ENCODE data around the gene NANS.

Gene NANS

DNA sequence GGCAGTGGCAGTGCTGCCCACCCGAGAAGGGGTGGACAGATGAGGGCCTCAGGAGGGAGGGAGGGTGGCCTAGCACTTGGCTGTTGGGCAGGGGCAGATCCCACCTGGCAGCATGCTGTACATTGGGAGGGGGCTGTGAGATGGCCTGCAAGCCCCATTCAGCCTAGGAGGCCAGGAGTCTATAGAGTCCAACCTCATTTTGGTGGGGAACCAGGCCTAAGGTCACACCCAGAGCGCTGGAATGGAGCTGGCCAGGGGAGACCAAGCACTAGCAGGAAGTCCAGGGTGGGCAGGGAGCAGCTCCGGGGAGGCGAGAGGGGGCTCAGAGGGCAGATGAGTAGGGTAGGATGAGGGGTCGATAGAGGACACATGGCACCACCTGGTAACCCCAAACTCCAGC is 39.6 kb downstream of the NANS start:
- no peak overlapping the region for H3K27ac ChIP-seq
- H3K4me3 ChIP-seq, result no peak overlapping the region
- no peaks in the 10 kb centered on the region for H3K9me3 ChIP-seq (ENCODE audit: low read depth, low read length)
- H3K36me3 ChIP-seq (ENCODE audit: insufficient read depth, low read length), result no peaks in the 10 kb centered on the region
- no peak overlapping the region for H3K9ac ChIP-seq (ENCODE audit: insufficient read length)
- no peak for DNase-seq (ENCODE audit: low read depth, low spot score)
- TF ChIP-seq EZH2 (IDR thresholded peaks at IDR 0.05), result no peak
- no peak for TF ChIP-seq FOXP2 (optimal IDR thresholded peaks at IDR 0.05; ENCODE audit: control extremely low read depth, extremely low read length, insufficient read depth)

DNA sequence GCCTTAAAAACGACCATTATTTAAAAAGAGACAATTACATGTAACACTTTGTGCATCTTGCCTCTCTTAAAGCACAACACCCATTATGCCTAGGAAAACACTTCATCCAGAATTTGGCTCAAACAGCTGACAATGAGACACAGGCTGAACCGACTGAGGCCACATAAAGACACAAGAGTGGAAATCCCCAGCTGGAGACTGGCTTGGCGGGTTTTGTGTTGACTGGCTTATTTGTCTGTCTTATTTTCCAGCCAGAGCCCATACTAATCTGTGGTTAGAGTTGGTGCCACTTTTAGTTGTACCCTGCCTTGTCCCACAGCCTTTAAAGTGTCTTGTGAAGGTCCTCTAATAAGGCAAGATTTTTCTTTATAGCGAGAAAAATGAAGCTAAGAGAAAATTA is 41.3 kb downstream of the NANS start:
- H3K9ac ChIP-seq (ENCODE audit: insufficient read length), result no peak overlapping the region
- no peaks in the 10 kb centered on the region for H3K36me3 ChIP-seq (ENCODE audit: insufficient read depth, low read length)
- H3K9me3 ChIP-seq (ENCODE audit: low read depth, low read length), result no peaks in the 10 kb centered on the region
- TF ChIP-seq FOXP2 (optimal IDR thresholded peaks at IDR 0.05; ENCODE audit: control extremely low read depth, extremely low read length, insufficient read depth) (no peak), POLR2AphosphoS5 (IDR thresholded peaks at IDR 0.05; ENCODE audit: borderline replicate concordance, low read depth, low read length) (no peak), EZH2 (IDR thresholded peaks at IDR 0.05) (no peak)
- no peak for DNase-seq (ENCODE audit: low read depth, low spot score)
- no peak overlapping the region for H3K27ac ChIP-seq
- no peak overlapping the region for H3K4me3 ChIP-seq

DNA sequence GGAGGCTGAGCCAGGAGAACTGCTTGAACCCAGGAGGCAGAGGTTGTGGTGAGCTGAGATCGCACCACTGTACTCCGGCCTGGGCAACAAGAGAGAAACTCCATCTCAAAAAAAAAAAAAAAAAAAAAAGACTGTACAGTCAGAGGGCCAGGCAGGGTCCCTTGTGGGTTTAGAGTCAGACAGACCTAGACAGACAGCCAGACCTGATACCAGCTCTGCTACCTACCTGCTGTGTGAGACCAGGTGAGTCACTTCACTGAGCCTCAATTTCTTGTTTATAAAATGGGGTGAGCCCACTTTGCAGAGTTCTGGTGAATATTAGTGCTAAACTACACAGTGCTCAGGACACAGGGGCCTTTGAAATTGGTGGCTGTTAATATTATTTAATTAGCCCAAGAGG is 42.8 kb downstream of the NANS start:
- no peaks in the 10 kb centered on the region for H3K9me3 ChIP-seq (ENCODE audit: low read depth, low read length)
- H3K4me3 ChIP-seq, result no peak overlapping the region
- H3K36me3 ChIP-seq (ENCODE audit: insufficient read depth, low read length), result no peaks in the 10 kb centered on the region
- no peak for TF ChIP-seq POLR2AphosphoS5 (IDR thresholded peaks at IDR 0.05; ENCODE audit: borderline replicate concordance, low read depth, low read length)
- TF ChIP-seq FOXP2 (optimal IDR thresholded peaks at IDR 0.05; ENCODE audit: control extremely low read depth, extremely low read length, insufficient read depth), result no peak
- TF ChIP-seq EZH2 (IDR thresholded peaks at IDR 0.05), result no peak
- DNase-seq (ENCODE audit: low read depth, low spot score), result no peak
- no peak overlapping the region for H3K9ac ChIP-seq (ENCODE audit: insufficient read length)
- H3K27ac ChIP-seq, result no peak overlapping the region

DNA sequence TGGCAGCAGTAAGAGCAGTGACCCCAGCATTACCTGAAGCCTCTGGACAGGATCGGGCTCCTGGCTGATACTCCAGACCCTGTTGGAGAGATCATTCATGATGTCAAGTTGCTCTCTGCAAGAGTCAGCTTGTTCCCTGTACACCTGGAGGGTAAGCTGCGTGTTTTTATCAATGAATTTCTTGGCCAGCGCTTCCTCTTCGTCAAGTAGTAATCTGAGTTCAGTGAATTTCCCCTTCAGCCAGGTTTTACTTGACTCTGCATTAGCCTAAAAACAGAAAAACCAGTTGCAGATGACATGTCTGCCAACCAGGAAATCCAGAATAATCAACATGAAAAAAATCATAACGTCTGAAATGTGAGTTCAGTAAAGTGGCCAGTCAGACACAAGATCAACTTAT is 43.4 kb downstream of the NANS start:
- H3K27ac ChIP-seq, result no peak overlapping the region
- no peak for DNase-seq (ENCODE audit: low read depth, low spot score)
- no peak for TF ChIP-seq EZH2 (IDR thresholded peaks at IDR 0.05)
- TF ChIP-seq POLR2AphosphoS5 (IDR thresholded peaks at IDR 0.05; ENCODE audit: borderline replicate concordance, low read depth, low read length), result no peak
- TF ChIP-seq FOXP2 (optimal IDR thresholded peaks at IDR 0.05; ENCODE audit: control extremely low read depth, extremely low read length, insufficient read depth), result no peak
- no peaks in the 10 kb centered on the region for H3K36me3 ChIP-seq (ENCODE audit: insufficient read depth, low read length)
- no peak overlapping the region for H3K9ac ChIP-seq (ENCODE audit: insufficient read length)
- no peak overlapping the region for H3K4me3 ChIP-seq
- H3K9me3 ChIP-seq (ENCODE audit: low read depth, low read length), result no peaks in the 10 kb centered on the region

DNA sequence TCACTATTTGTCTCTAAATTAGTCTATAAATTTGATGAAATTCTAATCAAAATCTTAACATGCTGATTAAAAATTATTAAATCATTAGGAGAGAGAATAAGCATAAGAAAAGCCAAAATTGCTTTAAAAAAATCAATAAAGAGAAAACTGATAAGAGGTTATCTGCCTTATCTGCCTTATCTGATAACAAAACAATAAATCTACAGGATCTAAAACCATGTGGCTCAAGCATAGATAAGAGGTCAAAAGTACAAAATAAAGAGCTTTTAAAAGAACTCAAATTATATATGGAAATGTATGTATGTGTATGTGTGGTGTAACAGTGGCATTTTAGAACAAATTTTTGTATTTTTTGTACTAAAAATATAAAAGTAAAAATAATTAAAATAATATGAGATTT is 43.9 kb downstream of the NANS start:
- H3K9ac ChIP-seq (ENCODE audit: insufficient read length), result no peak overlapping the region
- DNase-seq (ENCODE audit: low read depth, low spot score), result no peak
- H3K36me3 ChIP-seq (ENCODE audit: insufficient read depth, low read length), result no peaks in the 10 kb centered on the region
- H3K27ac ChIP-seq, result no peak overlapping the region
- no peak for TF ChIP-seq EZH2 (IDR thresholded peaks at IDR 0.05)
- TF ChIP-seq POLR2AphosphoS5 (IDR thresholded peaks at IDR 0.05; ENCODE audit: borderline replicate concordance, low read depth, low read length), result no peak
- no peak for TF ChIP-seq FOXP2 (optimal IDR thresholded peaks at IDR 0.05; ENCODE audit: control extremely low read depth, extremely low read length, insufficient read depth)
- no peaks in the 10 kb centered on the region for H3K9me3 ChIP-seq (ENCODE audit: low read depth, low read length)
- H3K4me3 ChIP-seq, result no peak overlapping the region

DNA sequence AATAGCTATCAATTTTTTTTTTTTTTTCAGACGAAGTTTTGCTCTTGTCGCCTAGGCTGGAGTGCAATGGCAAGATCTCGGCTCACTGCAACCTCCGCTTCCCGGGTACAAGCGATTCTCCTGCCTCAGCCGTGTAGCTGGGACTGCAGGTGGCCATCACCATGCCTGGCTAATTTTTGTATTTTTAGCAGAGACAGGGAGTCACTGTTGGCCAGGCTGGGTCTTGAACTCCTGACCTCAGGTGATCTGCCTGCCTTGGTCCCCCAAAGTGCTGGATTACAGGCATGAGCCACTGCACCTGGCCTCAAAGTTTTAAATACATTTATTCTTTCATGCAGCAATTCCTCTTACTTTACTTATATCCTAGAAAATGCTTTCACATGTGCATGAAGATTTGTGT is 44.9 kb downstream of the NANS start:
- TF ChIP-seq FOXP2 (optimal IDR thresholded peaks at IDR 0.05; ENCODE audit: control extremely low read depth, extremely low read length, insufficient read depth), result no peak
- TF ChIP-seq EZH2 (IDR thresholded peaks at IDR 0.05), result no peak
- TF ChIP-seq POLR2AphosphoS5 (IDR thresholded peaks at IDR 0.05; ENCODE audit: borderline replicate concordance, low read depth, low read length), result no peak
- Histone ChIP-seq H3K9me3 (ENCODE audit: low read depth, low read length) (no peaks in the 10 kb centered on the region), H3K27ac (no peak overlapping the region), H3K4me3 (no peak overlapping the region), H3K9ac (ENCODE audit: insufficient read length) (no peak overlapping the region), H3K36me3 (ENCODE audit: insufficient read depth, low read length) (no peaks in the 10 kb centered on the region)
- no peak for DNase-seq (ENCODE audit: low read depth, low spot score)

DNA sequence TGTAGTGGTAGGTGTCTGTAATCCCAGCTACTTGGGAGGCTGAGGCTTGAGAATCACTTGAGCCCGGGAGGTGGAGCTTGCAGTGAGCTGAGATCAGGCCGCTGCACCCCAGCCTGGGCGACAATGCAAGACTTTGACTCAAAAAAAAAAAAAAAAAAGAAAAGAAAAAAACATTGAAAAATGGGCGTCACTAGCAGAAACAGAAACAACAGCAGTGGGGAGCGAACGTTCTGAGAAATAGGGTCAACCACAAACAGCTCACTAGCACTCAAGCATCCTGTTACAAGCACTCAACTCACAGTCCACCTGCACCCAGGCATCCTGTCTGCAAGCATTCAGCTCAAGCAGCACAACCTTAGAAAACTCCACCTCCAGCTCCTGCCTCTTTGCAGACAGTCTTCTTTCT is 45.3 kb downstream of the NANS start:
- no peak overlapping the region for H3K4me3 ChIP-seq
- H3K9ac ChIP-seq (ENCODE audit: insufficient read length), result no peak overlapping the region
- no peak for DNase-seq (ENCODE audit: low read depth, low spot score)
- H3K9me3 ChIP-seq (ENCODE audit: low read depth, low read length), result no peaks in the 10 kb centered on the region
- TF ChIP-seq EZH2 (IDR thresholded peaks at IDR 0.05), result no peak
- no peak for TF ChIP-seq FOXP2 (optimal IDR thresholded peaks at IDR 0.05; ENCODE audit: control extremely low read depth, extremely low read length, insufficient read depth)
- TF ChIP-seq POLR2AphosphoS5 (IDR thresholded peaks at IDR 0.05; ENCODE audit: borderline replicate concordance, low read depth, low read length), result no peak
- no peaks in the 10 kb centered on the region for H3K36me3 ChIP-seq (ENCODE audit: insufficient read depth, low read length)
- no peak overlapping the region for H3K27ac ChIP-seq

DNA sequence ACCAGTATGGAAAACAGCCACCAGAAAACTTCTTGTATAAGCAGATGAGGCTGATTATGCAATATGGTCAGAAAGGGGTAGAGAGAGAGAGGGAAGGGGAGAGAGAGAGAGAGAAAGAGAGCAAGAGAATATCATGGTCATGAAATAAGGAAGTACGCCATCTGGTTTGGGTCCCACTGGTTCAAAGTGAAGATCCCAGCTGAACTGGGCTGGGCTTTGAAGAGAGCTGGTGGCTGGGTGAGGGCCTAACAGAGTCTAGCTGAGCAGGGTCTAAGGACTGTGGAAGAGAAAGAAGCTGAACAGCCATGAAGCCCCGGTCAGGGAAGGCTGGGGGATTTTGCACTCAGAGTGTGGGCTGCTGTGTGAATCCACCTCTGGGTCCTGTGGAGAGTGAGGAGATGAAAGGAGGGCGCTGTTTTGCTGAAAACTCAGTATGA is 47.9 kb downstream of the NANS start:
- no peak overlapping the region for H3K4me3 ChIP-seq
- no peak overlapping the region for H3K9ac ChIP-seq (ENCODE audit: insufficient read length)
- TF ChIP-seq POLR2AphosphoS5 (IDR thresholded peaks at IDR 0.05; ENCODE audit: borderline replicate concordance, low read depth, low read length), result no peak
- TF ChIP-seq FOXP2 (optimal IDR thresholded peaks at IDR 0.05; ENCODE audit: control extremely low read depth, extremely low read length, insufficient read depth), result no peak
- TF ChIP-seq EZH2 (IDR thresholded peaks at IDR 0.05), result no peak
- H3K27ac ChIP-seq, result no peak overlapping the region
- no peaks in the 10 kb centered on the region for H3K36me3 ChIP-seq (ENCODE audit: insufficient read depth, low read length)
- no peaks in the 10 kb centered on the region for H3K9me3 ChIP-seq (ENCODE audit: low read depth, low read length)
- no peak for DNase-seq (ENCODE audit: low read depth, low spot score)

DNA sequence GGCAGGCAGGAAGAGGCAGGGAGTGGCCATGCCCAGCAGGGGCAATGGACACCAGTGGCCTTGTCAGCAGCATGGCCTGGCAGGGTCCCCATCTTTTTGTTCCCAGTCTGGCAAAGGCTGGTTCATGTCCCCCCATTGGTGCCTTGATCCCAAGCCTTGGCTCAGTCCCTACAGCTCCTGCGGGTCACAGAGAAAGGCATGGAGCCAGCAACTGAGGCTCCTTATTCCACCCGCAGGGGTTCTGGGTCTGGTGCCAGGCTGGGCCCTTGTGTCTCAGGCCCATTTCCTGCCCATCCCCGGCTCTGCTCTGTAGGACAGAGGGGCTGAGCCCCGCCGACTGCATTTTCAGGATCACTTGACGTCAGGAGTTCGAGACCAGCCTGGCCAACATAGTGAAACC is 48.5 kb downstream of the NANS start:
- no peaks in the 10 kb centered on the region for H3K36me3 ChIP-seq (ENCODE audit: insufficient read depth, low read length)
- H3K9me3 ChIP-seq (ENCODE audit: low read depth, low read length), result no peaks in the 10 kb centered on the region
- no peak overlapping the region for H3K9ac ChIP-seq (ENCODE audit: insufficient read length)
- H3K27ac ChIP-seq, result no peak overlapping the region
- no peak overlapping the region for H3K4me3 ChIP-seq
- TF ChIP-seq FOXP2 (optimal IDR thresholded peaks at IDR 0.05; ENCODE audit: control extremely low read depth, extremely low read length, insufficient read depth) (no peak), POLR2AphosphoS5 (IDR thresholded peaks at IDR 0.05; ENCODE audit: borderline replicate concordance, low read depth, low read length) (no peak), EZH2 (IDR thresholded peaks at IDR 0.05) (no peak)
- DNase-seq (ENCODE audit: low read depth, low spot score), result no peak
